ENCODE results near the gene FAM210B. TPM values are rescaled to one million over a fixed set of nuclear protein-coding genes. Genes with fewer than 3 reads are reported as not detected.

Gene FAM210B
- total and polyA plus RNA-seq, 2 of the 13 experiments (the other 11 are each of a cell fraction or from before 2014, with no cell fraction given) = 75.9 to 107 TPM

DNA sequence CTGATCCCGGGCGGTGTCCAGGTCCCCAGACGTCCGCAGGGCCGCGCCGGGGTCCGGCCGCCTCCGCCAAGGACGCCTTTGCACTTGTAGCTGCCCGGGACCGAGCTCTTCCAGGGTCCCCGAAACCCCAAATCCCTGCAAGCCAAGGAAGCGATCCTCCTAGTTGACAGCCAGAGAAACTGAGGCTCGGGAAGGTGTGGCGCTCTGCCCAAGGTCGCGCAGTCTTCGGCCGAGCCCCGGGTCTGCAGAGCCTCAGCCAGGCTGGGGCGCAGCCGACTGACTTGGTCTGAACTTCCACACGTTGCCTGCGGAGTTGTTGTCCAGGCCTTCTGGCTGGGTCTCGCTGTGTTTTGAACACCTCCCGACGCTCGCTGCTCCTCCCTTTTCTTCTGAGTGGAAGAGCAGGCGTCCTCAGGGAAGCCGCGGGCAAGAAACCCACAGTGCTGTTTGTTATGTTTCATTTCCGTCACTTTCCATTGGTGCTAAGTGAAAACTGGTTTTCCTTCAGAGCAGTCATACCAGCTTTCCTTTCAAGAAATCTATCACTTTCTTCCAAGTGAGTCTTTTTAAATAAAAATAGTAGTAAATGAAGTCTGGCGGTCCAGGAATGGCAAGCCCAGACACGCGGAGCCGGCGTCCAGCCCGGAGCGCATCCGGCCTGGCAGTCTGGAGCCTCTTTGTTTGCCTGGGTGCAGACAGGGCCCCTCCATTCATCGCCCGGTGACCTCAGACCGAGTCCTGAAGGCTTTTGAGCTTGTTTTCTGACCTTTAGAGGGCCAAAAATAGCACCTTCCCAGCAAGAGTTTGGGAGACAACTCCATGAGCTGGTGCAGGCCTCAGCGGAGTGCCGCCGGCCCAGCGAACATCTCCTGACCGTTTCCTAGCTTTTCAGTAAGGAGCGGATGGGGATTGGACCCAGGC lies 698 bp downstream of the FAM210B start (continued):
- TF ChIP-seq, protein P1, sequence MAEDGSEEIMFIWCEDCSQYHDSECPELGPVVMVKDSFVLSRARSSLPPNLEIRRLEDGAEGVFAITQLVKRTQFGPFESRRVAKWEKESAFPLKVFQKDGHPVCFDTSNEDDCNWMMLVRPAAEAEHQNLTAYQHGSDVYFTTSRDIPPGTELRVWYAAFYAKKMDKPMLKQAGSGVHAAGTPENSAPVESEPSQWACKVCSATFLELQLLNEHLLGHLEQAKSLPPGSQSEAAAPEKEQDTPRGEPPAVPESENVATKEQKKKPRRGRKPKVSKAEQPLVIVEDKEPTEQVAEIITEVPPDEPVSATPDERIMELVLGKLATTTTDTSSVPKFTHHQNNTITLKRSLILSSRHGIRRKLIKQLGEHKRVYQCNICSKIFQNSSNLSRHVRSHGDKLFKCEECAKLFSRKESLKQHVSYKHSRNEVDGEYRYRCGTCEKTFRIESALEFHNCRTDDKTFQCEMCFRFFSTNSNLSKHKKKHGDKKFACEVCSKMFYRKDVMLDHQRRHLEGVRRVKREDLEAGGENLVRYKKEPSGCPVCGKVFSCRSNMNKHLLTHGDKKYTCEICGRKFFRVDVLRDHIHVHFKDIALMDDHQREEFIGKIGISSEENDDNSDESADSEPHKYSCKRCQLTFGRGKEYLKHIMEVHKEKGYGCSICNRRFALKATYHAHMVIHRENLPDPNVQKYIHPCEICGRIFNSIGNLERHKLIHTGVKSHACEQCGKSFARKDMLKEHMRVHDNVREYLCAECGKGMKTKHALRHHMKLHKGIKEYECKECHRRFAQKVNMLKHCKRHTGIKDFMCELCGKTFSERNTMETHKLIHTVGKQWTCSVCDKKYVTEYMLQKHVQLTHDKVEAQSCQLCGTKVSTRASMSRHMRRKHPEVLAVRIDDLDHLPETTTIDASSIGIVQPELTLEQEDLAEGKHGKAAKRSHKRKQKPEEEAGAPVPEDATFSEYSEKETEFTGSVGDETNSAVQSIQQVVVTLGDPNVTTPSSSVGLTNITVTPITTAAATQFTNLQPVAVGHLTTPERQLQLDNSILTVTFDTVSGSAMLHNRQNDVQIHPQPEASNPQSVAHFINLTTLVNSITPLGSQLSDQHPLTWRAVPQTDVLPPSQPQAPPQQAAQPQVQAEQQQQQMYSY (CRISPR knock-in tag; IDR thresholded peaks at IDR 0.05) = peak; percentile 77
- TF ChIP-seq EHMT2 (IDR thresholded peaks at IDR 0.05; ENCODE audit: borderline replicate concordance, low read depth, low read length) = no peak
- peak; percentile 41; the same call in 1 of the 2 replicates for TF ChIP-seq MED1 (CRISPR knock-in tag; IDR thresholded peaks at IDR 0.05)
- TF ChIP-seq, protein P2, sequence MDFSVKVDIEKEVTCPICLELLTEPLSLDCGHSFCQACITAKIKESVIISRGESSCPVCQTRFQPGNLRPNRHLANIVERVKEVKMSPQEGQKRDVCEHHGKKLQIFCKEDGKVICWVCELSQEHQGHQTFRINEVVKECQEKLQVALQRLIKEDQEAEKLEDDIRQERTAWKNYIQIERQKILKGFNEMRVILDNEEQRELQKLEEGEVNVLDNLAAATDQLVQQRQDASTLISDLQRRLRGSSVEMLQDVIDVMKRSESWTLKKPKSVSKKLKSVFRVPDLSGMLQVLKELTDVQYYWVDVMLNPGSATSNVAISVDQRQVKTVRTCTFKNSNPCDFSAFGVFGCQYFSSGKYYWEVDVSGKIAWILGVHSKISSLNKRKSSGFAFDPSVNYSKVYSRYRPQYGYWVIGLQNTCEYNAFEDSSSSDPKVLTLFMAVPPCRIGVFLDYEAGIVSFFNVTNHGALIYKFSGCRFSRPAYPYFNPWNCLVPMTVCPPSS (IDR thresholded peaks at IDR 0.05) = no peak
- TF ChIP-seq SNAI1 (CRISPR knock-in tag; IDR thresholded peaks at IDR 0.05; ENCODE audit: borderline replicate concordance) = peak; percentile 89; the same call in 1 of the 2 replicates
- TF ChIP-seq, protein P3, sequence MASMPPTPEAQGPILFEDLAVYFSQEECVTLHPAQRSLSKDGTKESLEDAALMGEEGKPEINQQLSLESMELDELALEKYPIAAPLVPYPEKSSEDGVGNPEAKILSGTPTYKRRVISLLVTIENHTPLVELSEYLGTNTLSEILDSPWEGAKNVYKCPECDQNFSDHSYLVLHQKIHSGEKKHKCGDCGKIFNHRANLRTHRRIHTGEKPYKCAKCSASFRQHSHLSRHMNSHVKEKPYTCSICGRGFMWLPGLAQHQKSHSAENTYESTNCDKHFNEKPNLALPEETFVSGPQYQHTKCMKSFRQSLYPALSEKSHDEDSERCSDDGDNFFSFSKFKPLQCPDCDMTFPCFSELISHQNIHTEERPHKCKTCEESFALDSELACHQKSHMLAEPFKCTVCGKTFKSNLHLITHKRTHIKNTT (CRISPR knock-in tag; IDR thresholded peaks at IDR 0.05) = no peak
- TF ChIP-seq ZNF816 (CRISPR knock-in tag; IDR thresholded peaks at IDR 0.05; ENCODE audit: borderline replicate concordance) = no peak
- TF ChIP-seq HNRNPUL1 (IDR thresholded peaks at IDR 0.05; ENCODE audit: low read depth, low read length) = no peak
- TF ChIP-seq FOSL1 (CRISPR knock-in tag; IDR thresholded peaks at IDR 0.05; ENCODE audit: borderline replicate concordance) = no peak; the same call in 1 of the 2 replicates
- TF ChIP-seq, protein P4, sequence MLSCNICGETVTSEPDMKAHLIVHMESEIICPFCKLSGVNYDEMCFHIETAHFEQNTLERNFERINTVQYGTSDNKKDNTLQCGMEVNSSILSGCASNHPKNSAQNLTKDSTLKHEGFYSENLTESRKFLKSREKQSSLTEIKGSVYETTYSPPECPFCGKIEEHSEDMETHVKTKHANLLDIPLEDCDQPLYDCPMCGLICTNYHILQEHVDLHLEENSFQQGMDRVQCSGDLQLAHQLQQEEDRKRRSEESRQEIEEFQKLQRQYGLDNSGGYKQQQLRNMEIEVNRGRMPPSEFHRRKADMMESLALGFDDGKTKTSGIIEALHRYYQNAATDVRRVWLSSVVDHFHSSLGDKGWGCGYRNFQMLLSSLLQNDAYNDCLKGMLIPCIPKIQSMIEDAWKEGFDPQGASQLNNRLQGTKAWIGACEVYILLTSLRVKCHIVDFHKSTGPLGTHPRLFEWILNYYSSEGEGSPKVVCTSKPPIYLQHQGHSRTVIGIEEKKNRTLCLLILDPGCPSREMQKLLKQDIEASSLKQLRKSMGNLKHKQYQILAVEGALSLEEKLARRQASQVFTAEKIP (CRISPR knock-in tag; IDR thresholded peaks at IDR 0.05; ENCODE audit: borderline replicate concordance) = no peak
- TF ChIP-seq ZNF558 (CRISPR knock-in tag; IDR thresholded peaks at IDR 0.05; ENCODE audit: borderline replicate concordance) = peak; percentile 35; the same call in 1 of the 2 replicates
- TF ChIP-seq ARHGAP35 (CRISPR knock-in tag; IDR thresholded peaks at IDR 0.05; ENCODE audit: borderline replicate concordance) = no peak; the same call in 1 of the 2 replicates
- peak; percentile 71 for TF ChIP-seq SAP130 (CRISPR knock-in tag; IDR thresholded peaks at IDR 0.05; ENCODE audit: low read depth)
- TF ChIP-seq, protein P5, sequence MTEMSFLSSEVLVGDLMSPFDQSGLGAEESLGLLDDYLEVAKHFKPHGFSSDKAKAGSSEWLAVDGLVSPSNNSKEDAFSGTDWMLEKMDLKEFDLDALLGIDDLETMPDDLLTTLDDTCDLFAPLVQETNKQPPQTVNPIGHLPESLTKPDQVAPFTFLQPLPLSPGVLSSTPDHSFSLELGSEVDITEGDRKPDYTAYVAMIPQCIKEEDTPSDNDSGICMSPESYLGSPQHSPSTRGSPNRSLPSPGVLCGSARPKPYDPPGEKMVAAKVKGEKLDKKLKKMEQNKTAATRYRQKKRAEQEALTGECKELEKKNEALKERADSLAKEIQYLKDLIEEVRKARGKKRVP (CRISPR knock-in tag; IDR thresholded peaks at IDR 0.05) = no peak
- TF ChIP-seq ZNF879 (CRISPR knock-in tag; IDR thresholded peaks at IDR 0.05) = peak; percentile 65
- TF ChIP-seq MIER3 (CRISPR knock-in tag; IDR thresholded peaks at IDR 0.05; ENCODE audit: borderline replicate concordance) = no peak; the same call in 1 of the 2 replicates
